Ovary (tissue), 3 donors: ENCODE data around the gene SHMT2.

Experiments used
- POLR2A ChIP-seq: fragments of 450-650 bp; IDR thresholded peaks from one replicate; pipeline ENCODE4 v1.6.1; 2017; ENCODE audit warnings: antibody characterized with exemption, mild to moderate bottlenecking, moderate library complexity
- TF ChIP-seq, protein P1 (sequence below), 3 donors: fragments of 450-650 bp in 2 of 3; fragments of 200-600 bp in 1 of 3; IDR thresholded peaks; one replicate each; pipeline versions ENCODE4 v1.5.1 to v1.8.0; 2016 to 2022; ENCODE audit warnings: antibody characterized with exemption in 3 of 3, mild to moderate bottlenecking in 1 of 3
- donor health status: DM: no; HTN: no; CAD: no.

DNA sequence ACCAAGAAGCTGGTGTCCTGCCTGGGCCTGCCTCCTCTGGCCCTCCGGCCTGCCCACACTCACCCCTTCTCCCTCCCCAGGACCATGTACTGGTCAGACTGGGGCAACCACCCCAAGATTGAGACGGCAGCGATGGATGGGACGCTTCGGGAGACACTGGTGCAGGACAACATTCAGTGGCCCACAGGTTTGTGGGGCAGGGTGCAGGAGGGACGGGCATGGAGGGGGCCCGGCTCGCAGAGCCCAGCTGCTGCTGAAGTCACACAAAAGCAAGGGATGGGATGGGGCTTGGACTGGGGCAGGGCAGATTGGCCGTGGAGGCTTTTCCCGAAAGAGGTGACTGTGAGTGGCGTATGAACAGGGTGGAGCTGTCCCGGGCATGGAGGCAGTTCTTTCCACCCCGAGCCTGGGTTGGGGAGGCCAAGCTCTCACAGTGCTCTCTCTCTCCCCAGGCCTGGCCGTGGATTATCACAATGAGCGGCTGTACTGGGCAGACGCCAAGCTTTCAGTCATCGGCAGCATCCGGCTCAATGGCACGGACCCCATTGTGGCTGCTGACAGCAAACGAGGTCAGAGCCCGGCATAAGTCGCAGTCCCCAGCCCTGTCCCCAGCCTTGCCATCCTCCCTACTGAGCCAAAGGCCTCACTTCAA, 20.8 kb upstream of the SHMT2 start:
- no peak for TF ChIP-seq POLR2A
- TF ChIP-seq, protein P1, sequence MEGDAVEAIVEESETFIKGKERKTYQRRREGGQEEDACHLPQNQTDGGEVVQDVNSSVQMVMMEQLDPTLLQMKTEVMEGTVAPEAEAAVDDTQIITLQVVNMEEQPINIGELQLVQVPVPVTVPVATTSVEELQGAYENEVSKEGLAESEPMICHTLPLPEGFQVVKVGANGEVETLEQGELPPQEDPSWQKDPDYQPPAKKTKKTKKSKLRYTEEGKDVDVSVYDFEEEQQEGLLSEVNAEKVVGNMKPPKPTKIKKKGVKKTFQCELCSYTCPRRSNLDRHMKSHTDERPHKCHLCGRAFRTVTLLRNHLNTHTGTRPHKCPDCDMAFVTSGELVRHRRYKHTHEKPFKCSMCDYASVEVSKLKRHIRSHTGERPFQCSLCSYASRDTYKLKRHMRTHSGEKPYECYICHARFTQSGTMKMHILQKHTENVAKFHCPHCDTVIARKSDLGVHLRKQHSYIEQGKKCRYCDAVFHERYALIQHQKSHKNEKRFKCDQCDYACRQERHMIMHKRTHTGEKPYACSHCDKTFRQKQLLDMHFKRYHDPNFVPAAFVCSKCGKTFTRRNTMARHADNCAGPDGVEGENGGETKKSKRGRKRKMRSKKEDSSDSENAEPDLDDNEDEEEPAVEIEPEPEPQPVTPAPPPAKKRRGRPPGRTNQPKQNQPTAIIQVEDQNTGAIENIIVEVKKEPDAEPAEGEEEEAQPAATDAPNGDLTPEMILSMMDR (IDR thresholded peaks at IDR 0.05): no peak
